Smooth muscle cell (in vitro differentiated cells): ENCODE measurements around the gene NEU2. TPM values are rescaled to one million over a fixed set of nuclear protein-coding genes. Genes with fewer than 3 reads are reported as not detected.

Experiments used
- DNase-seq: peaks from one replicate; lab custom pipeline; 2025; ENCODE audit not compliant: unreplicated experiment; lab: John Stamatoyannopoulos, UW
- H2AFZ ChIP-seq: fragments of 200-600 bp; sonication (generic); 2 replicates; pipeline ENCODE4 v1.6.0; 2016; ENCODE audit warnings: antibody characterized with exemption, low read depth, mild to moderate bottlenecking
- H3F3A ChIP-seq: fragments of 200-600 bp; sonication (generic); 2 replicates; pipeline ENCODE4 v1.6.0; 2017; ENCODE audit warnings: antibody characterized with exemption, low read depth
- H3K27ac ChIP-seq: fragments of 200-600 bp; sonication (generic); 2 replicates; pipeline ENCODE4 v1.5.1; 2016; ENCODE audit warnings: low read depth, mild to moderate bottlenecking
- H3K27me3 ChIP-seq: fragments of 200-600 bp; sonication (generic); 2 replicates; pipeline ENCODE4 v1.6.1; 2016; ENCODE audit warnings: low read depth, mild to moderate bottlenecking
- H3K36me3 ChIP-seq: fragments of 200-600 bp; sonication (generic); 2 replicates; pipeline ENCODE4 v1.5.1; 2016; ENCODE audit warnings: low read depth
- H3K4me1 ChIP-seq: fragments of 200-600 bp; sonication (generic); 2 replicates; pipeline ENCODE4 v1.5.1; 2016; ENCODE audit warnings: low read depth
- H3K4me2 ChIP-seq: fragments of 200-600 bp; sonication (generic); 2 replicates; pipeline ENCODE4 v1.6.0; 2016; ENCODE audit warnings: mild to moderate bottlenecking
- H3K4me3 ChIP-seq: fragments of 200-600 bp; sonication (generic); 2 replicates; pipeline ENCODE4 v1.5.1; 2016; ENCODE audit warnings: mild to moderate bottlenecking
- H3K79me2 ChIP-seq: fragments of 200-600 bp; sonication (generic); 2 replicates; pipeline ENCODE4 v1.6.0; 2016; ENCODE audit warnings: low read depth, mild to moderate bottlenecking
- H3K9ac ChIP-seq: fragments of 200-600 bp; sonication (generic); 2 replicates; pipeline ENCODE4 v1.6.0; 2016; ENCODE audit warnings: low read depth
- H3K9me3 ChIP-seq: fragments of 200-600 bp; sonication (generic); replicated peaks from 2 replicates; pipeline ENCODE4 v1.5.1; 2016; ENCODE audit warnings: low read depth
- H4K20me1 ChIP-seq: fragments of 200-600 bp; sonication (generic); 2 replicates; pipeline ENCODE4 v1.6.0; 2016; ENCODE audit warnings: low read depth
- WGBS: methylation state at CpG from one replicate; pipeline ENCODE4 v1.1.7; 2016; ENCODE audit warnings: low lambda C conversion rate; 5-methylcytosine and 5-hydroxymethylcytosine counted together
- polyA plus RNA-seq: library from polyadenylated mRNA; unstranded; fragments of >200 nt; fragmentation: Nextera tagmentation; extraction: Ambion mirVana; gene quantifications from 2 replicates; pipeline ENCODE4 v1.2.1, GENCODE V29; 2016
- total RNA-seq: library from RNA; depleted of rRNA; stranded (reverse); fragments of >200 nt; gene quantifications from 2 replicates; pipeline ENCODE4 v1.2.3, GENCODE V29; 2014
- TF ChIP-seq, protein P1 (sequence below): fragments of 200-600 bp; sonication (generic); IDR thresholded peaks from 2 replicates; pipeline ENCODE4 v1.5.1; 2017; ENCODE audit warnings: borderline replicate concordance, mild to moderate bottlenecking, antibody characterized with exemption; ENCODE audit not compliant: insufficient read depth, poor library complexity, severe bottlenecking

The NEU2 gene
- total RNA-seq (0.45 and 0.94 TPM in 2 replicates), polyA plus RNA-seq (not detected in 2 replicates)

DNA sequence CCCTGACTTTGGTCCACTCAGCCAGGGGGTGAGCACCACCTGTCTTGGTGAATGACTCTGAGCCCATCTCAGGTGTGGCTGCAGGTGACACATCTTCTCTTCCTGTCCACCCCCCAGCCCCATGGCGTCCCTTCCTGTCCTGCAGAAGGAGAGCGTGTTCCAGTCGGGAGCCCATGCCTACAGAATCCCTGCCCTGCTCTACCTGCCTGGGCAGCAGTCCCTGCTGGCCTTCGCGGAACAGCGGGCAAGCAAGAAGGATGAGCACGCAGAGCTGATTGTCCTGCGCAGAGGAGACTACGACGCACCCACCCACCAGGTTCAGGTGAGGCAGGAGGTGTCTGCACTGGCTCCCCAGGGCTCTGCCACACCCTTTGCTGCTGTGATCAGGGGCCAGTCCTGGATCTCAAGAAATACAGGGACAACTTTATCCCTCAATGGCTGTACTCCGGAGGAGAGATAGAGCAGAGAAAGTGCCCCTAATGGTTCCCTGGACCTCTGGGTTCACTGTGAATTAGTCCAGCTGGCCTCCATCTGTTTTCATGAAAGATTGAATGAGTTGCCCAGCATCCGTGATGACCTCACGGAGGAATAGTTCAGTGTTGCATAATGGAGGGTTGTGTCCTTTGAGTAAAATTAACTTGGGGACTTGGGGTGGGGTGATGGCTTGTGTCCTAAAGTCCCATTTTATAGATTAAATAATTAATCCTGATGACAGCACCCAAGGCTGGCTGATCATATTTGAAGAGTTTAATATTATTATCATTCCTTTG lies at the start of gene NEU2:
Gene NEU2 (plus strand): TSS at position 122 of the 770 bp plus-strand sequence. CDS start 0 bp downstream, at position 122.
- TF ChIP-seq, protein P1, sequence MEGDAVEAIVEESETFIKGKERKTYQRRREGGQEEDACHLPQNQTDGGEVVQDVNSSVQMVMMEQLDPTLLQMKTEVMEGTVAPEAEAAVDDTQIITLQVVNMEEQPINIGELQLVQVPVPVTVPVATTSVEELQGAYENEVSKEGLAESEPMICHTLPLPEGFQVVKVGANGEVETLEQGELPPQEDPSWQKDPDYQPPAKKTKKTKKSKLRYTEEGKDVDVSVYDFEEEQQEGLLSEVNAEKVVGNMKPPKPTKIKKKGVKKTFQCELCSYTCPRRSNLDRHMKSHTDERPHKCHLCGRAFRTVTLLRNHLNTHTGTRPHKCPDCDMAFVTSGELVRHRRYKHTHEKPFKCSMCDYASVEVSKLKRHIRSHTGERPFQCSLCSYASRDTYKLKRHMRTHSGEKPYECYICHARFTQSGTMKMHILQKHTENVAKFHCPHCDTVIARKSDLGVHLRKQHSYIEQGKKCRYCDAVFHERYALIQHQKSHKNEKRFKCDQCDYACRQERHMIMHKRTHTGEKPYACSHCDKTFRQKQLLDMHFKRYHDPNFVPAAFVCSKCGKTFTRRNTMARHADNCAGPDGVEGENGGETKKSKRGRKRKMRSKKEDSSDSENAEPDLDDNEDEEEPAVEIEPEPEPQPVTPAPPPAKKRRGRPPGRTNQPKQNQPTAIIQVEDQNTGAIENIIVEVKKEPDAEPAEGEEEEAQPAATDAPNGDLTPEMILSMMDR: no peak
- no peak for DNase-seq
- no peaks in the 10 kb centered on the region for H3K9me3 ChIP-seq
- 97% methylated on average over 13 of the region's 13 CpGs for WGBS
- H3K36me3 ChIP-seq: no peaks in the 10 kb centered on the region
- H2AFZ ChIP-seq: no peak within 1 kb of the TSS
- peaks cover 6% of the 10 kb centered on the region for H3K4me1 ChIP-seq
- H3K9ac ChIP-seq: no peak within 1 kb of the TSS
- no peak within 1 kb of the TSS for H3K27ac ChIP-seq
- H3K4me3 ChIP-seq: no peak within 1 kb of the TSS
- no peaks in the 10 kb centered on the region for H3F3A ChIP-seq
- H4K20me1 ChIP-seq: no peaks in the 10 kb centered on the region
- H3K4me2 ChIP-seq: no peak within 1 kb of the TSS
- H3K79me2 ChIP-seq: no peaks in the 10 kb centered on the region
- no peaks in the 10 kb centered on the region for H3K27me3 ChIP-seq

DNA sequence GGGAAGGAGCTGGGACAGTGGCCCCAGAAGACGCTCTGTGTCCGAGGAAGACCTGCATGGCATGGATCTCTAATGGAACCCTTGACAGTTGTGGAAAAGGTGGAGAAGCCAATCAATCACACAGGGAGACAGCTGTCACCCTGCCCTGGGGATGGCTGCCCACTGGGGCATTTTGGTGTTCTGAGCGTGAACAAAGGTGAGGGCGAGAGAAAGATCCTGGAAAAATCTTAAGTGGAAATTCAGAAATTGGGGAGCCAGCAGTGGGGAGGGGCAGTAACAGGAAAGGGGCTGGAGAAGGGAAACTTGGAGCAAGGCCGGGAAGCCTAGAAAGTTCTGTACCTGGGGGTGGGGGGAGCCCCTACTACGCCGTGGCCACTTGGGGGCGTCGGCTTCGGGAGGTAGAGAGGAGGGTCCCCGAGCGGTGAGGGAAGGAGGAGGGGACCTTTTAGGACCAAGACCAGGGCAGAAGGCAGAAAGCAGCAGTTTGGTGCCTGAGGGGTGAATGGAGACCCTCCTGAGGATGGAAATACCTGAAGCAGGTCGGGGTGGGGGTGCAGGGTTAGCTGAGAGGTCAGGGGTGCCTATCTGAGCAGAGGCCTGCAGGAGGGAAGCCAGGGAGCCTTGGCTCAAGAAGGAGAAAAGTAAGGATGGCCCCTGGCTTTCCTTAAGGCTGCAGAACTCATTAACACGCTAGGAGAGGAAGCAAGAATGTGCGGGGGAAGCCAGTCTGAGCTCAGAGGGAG lies 49.4 kb upstream of the NEU2 start:
- H3K79me2 ChIP-seq: no peaks in the 10 kb centered on the region
- H3K9ac ChIP-seq: no peak overlapping the region
- no peak overlapping the region for H3K4me3 ChIP-seq
- H3K27me3 ChIP-seq: no peaks in the 10 kb centered on the region
- H3K9me3 ChIP-seq: no peaks in the 10 kb centered on the region
- H3K4me1 ChIP-seq: no peaks in the 10 kb centered on the region
- no peak overlapping the region for H3K4me2 ChIP-seq
- 48% methylated on average over 15 of the region's 15 CpGs for WGBS
- no peak for DNase-seq
- TF ChIP-seq, protein P1: no peak
- no peaks in the 10 kb centered on the region for H3K36me3 ChIP-seq
- no peaks in the 10 kb centered on the region for H4K20me1 ChIP-seq
- H2AFZ ChIP-seq: no peak overlapping the region
- H3K27ac ChIP-seq: no peak overlapping the region
- no peaks in the 10 kb centered on the region for H3F3A ChIP-seq

DNA sequence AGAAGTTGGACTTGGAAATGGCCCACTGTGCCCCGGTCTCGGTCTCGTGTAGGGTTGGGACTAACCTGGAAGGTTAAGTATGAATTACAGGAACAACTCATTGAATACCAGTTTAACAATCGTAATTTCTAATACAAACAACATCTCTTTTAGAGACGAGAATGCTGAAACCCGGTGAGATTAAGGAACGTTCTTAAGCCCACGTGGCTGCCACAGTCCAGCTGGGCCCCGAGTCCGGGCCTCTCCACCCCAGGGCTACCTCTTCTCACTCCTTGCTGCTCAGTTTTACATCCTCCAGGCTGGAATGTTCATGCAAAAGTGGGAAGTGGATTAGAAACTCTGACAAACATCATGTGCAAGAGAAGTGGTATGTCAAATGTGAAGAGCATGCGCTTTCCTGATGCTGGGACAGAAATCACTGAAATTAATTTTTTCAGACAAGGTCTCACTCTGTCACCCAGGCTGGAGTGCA lies 48.8 kb upstream of the NEU2 start:
- H3K4me1 ChIP-seq: no peaks in the 10 kb centered on the region
- no peaks in the 10 kb centered on the region for H3K79me2 ChIP-seq
- H3K9ac ChIP-seq: no peak overlapping the region
- DNase-seq: no peak
- 89% methylated on average over 11 of the region's 11 CpGs for WGBS
- no peaks in the 10 kb centered on the region for H3K27me3 ChIP-seq
- H4K20me1 ChIP-seq: no peaks in the 10 kb centered on the region
- H3K36me3 ChIP-seq: no peaks in the 10 kb centered on the region
- no peak overlapping the region for H3K4me3 ChIP-seq
- H2AFZ ChIP-seq: no peak overlapping the region
- no peak overlapping the region for H3K27ac ChIP-seq
- TF ChIP-seq, protein P1: no peak
- H3K4me2 ChIP-seq: no peak overlapping the region
- H3F3A ChIP-seq: no peaks in the 10 kb centered on the region
- no peaks in the 10 kb centered on the region for H3K9me3 ChIP-seq
